Measurements from ENCODE around the gene RYR3.

Gene RYR3

GRCh38 chr15:33859992-33860545 is 549.3 kb downstream of the RYR3 start:
- Histone ChIP-seq H3K4me1 (ENCODE audit: control insufficient read depth, insufficient read depth, low read length) (no peaks in the 10 kb centered on the region), H3K36me3 (ENCODE audit: control insufficient read depth in 2 of 2, insufficient read depth in 2 of 2, low read length in 2 of 2) (peaks cover 10 to 18% of the 10 kb centered on the region in 2 donors)

GRCh38 chr15:33860754-33861153 is 550.0 kb downstream of the RYR3 start:
- Histone ChIP-seq H3K27me3 (ENCODE audit: control insufficient read depth in 1 of 2, insufficient read depth in 2 of 2, low read length in 2 of 2) (no peaks in the 10 kb centered on the region), H3K4me3 (ENCODE audit: low read length in 2 of 2) (no peak overlapping the region), H3K27ac (ENCODE audit: low read length) (no peak overlapping the region), H3K4me1 (ENCODE audit: control insufficient read depth, insufficient read depth, low read length) (no peaks in the 10 kb centered on the region), H3K36me3 (ENCODE audit: control insufficient read depth in 2 of 2, insufficient read depth in 2 of 2, low read length in 2 of 2) (peaks cover 9 to 18% of the 10 kb centered on the region in 2 donors), H3K9ac (ENCODE audit: low read length in 2 of 2) (no peak overlapping the region), H3K9me3 (ENCODE audit: control insufficient read depth in 2 of 2, low read length in 2 of 2) (no peaks in the 10 kb centered on the region)

More at GRCh38 chr15:33859992-33860545, 549.3 kb downstream of the RYR3 start:
- H3K9ac ChIP-seq (ENCODE audit: low read length in 2 of 2) = no peak overlapping the region
- H3K27ac ChIP-seq (ENCODE audit: low read length) = no peak overlapping the region
- no peak overlapping the region for H3K4me3 ChIP-seq (ENCODE audit: low read length in 2 of 2)
- H3K9me3 ChIP-seq (ENCODE audit: control insufficient read depth in 2 of 2, low read length in 2 of 2) = no peaks in the 10 kb centered on the region
- H3K27me3 ChIP-seq (ENCODE audit: control insufficient read depth in 1 of 2, insufficient read depth in 2 of 2, low read length in 2 of 2) = no peaks in the 10 kb centered on the region

GRCh38 chr15:33864360-33865075 is 553.8 kb downstream of the RYR3 start:
- Histone ChIP-seq H3K4me3 (ENCODE audit: low read length in 2 of 2) (no peak overlapping the region), H3K27me3 (ENCODE audit: control insufficient read depth in 1 of 2, insufficient read depth in 2 of 2, low read length in 2 of 2) (no peaks in the 10 kb centered on the region), H3K4me1 (ENCODE audit: control insufficient read depth, insufficient read depth, low read length) (no peaks in the 10 kb centered on the region), H3K9ac (ENCODE audit: low read length in 2 of 2) (no peak overlapping the region), H3K9me3 (ENCODE audit: control insufficient read depth in 2 of 2, low read length in 2 of 2) (no peaks in the 10 kb centered on the region), H3K27ac (ENCODE audit: low read length) (no peak overlapping the region), H3K36me3 (ENCODE audit: control insufficient read depth in 2 of 2, insufficient read depth in 2 of 2, low read length in 2 of 2) (peaks cover 8 to 11% of the 10 kb centered on the region in 2 donors)

GRCh38 chr15:33865416-33865815 is 554.6 kb downstream of the RYR3 start:
- Histone ChIP-seq H3K9ac (ENCODE audit: low read length in 2 of 2) (no peak overlapping the region), H3K27ac (ENCODE audit: low read length) (no peak overlapping the region), H3K36me3 (ENCODE audit: control insufficient read depth in 2 of 2, insufficient read depth in 2 of 2, low read length in 2 of 2) (peaks cover 4 to 7% of the 10 kb centered on the region in 2 donors), H3K4me1 (ENCODE audit: control insufficient read depth, insufficient read depth, low read length) (no peaks in the 10 kb centered on the region), H3K9me3 (ENCODE audit: control insufficient read depth in 2 of 2, low read length in 2 of 2) (no peaks in the 10 kb centered on the region), H3K4me3 (ENCODE audit: low read length in 2 of 2) (no peak overlapping the region), H3K27me3 (ENCODE audit: control insufficient read depth in 1 of 2, insufficient read depth in 2 of 2, low read length in 2 of 2) (no peaks in the 10 kb centered on the region)

GRCh38 chr15:33866101-33866737 is 555.5 kb downstream of the RYR3 start:
- Histone ChIP-seq H3K27ac (ENCODE audit: low read length) (no peak overlapping the region), H3K36me3 (ENCODE audit: control insufficient read depth in 2 of 2, insufficient read depth in 2 of 2, low read length in 2 of 2) (peaks cover 4 to 7% of the 10 kb centered on the region in 2 donors), H3K9me3 (ENCODE audit: control insufficient read depth in 2 of 2, low read length in 2 of 2) (no peaks in the 10 kb centered on the region)

GRCh38 chr15:33871980-33872379 is 561.2 kb downstream of the RYR3 start:
- Histone ChIP-seq H3K9me3 (ENCODE audit: control insufficient read depth in 2 of 2, low read length in 2 of 2) (no peaks in the 10 kb centered on the region), H3K27me3 (ENCODE audit: control insufficient read depth in 1 of 2, insufficient read depth in 2 of 2, low read length in 2 of 2) (no peaks in the 10 kb centered on the region), H3K27ac (ENCODE audit: low read length) (no peak overlapping the region)

More at GRCh38 chr15:33866101-33866737, 555.5 kb downstream of the RYR3 start:
- no peaks in the 10 kb centered on the region for H3K4me1 ChIP-seq (ENCODE audit: control insufficient read depth, insufficient read depth, low read length)
- H3K9ac ChIP-seq (ENCODE audit: low read length in 2 of 2) = no peak overlapping the region
- no peaks in the 10 kb centered on the region for H3K27me3 ChIP-seq (ENCODE audit: control insufficient read depth in 1 of 2, insufficient read depth in 2 of 2, low read length in 2 of 2)
- no peak overlapping the region for H3K4me3 ChIP-seq (ENCODE audit: low read length in 2 of 2)

GRCh38 chr15:33872416-33873106 is 561.8 kb downstream of the RYR3 start:
- Histone ChIP-seq H3K27me3 (ENCODE audit: control insufficient read depth in 1 of 2, insufficient read depth in 2 of 2, low read length in 2 of 2) (no peaks in the 10 kb centered on the region), H3K9me3 (ENCODE audit: control insufficient read depth in 2 of 2, low read length in 2 of 2) (no peaks in the 10 kb centered on the region), H3K27ac (ENCODE audit: low read length) (no peak overlapping the region)

More at GRCh38 chr15:33871980-33872379, 561.2 kb downstream of the RYR3 start:
- H3K4me3 ChIP-seq (ENCODE audit: low read length in 2 of 2) = no peak overlapping the region
- H3K4me1 ChIP-seq (ENCODE audit: control insufficient read depth, insufficient read depth, low read length) = no peaks in the 10 kb centered on the region
- no peak overlapping the region for H3K9ac ChIP-seq (ENCODE audit: low read length in 2 of 2)
- peaks cover 0 to 5% of the 10 kb centered on the region in 2 donors for H3K36me3 ChIP-seq (ENCODE audit: control insufficient read depth in 2 of 2, insufficient read depth in 2 of 2, low read length in 2 of 2)

GRCh38 chr15:33874156-33874555 is 563.4 kb downstream of the RYR3 start:
- Histone ChIP-seq H3K27ac (ENCODE audit: low read length) (no peak overlapping the region), H3K36me3 (ENCODE audit: control insufficient read depth in 2 of 2, insufficient read depth in 2 of 2, low read length in 2 of 2) (no peaks in the 10 kb centered on the region), H3K4me1 (ENCODE audit: control insufficient read depth, insufficient read depth, low read length) (no peaks in the 10 kb centered on the region), H3K9ac (ENCODE audit: low read length in 2 of 2) (no peak overlapping the region), H3K27me3 (ENCODE audit: control insufficient read depth in 1 of 2, insufficient read depth in 2 of 2, low read length in 2 of 2) (no peaks in the 10 kb centered on the region), H3K9me3 (ENCODE audit: control insufficient read depth in 2 of 2, low read length in 2 of 2) (no peaks in the 10 kb centered on the region), H3K4me3 (ENCODE audit: low read length in 2 of 2) (no peak overlapping the region)

More at GRCh38 chr15:33872416-33873106, 561.8 kb downstream of the RYR3 start:
- Histone ChIP-seq H3K4me3 (ENCODE audit: low read length in 2 of 2) (no peak overlapping the region), H3K4me1 (ENCODE audit: control insufficient read depth, insufficient read depth, low read length) (no peaks in the 10 kb centered on the region), H3K36me3 (ENCODE audit: control insufficient read depth in 2 of 2, insufficient read depth in 2 of 2, low read length in 2 of 2) (peaks cover 0 to under 1% of the 10 kb centered on the region in 2 donors), H3K9ac (ENCODE audit: low read length in 2 of 2) (no peak overlapping the region)

- no peak overlapping the region for H3K4me3 ChIP-seq (ENCODE audit: low read length in 2 of 2)
- H3K27ac ChIP-seq (ENCODE audit: low read length) = no peak overlapping the region
- no peak overlapping the region for H3K9ac ChIP-seq (ENCODE audit: low read length in 2 of 2)
- no peaks in the 10 kb centered on the region for H3K36me3 ChIP-seq (ENCODE audit: control insufficient read depth in 2 of 2, insufficient read depth in 2 of 2, low read length in 2 of 2)
- no peaks in the 10 kb centered on the region for H3K9me3 ChIP-seq (ENCODE audit: control insufficient read depth in 2 of 2, low read length in 2 of 2)
- no peaks in the 10 kb centered on the region for H3K27me3 ChIP-seq (ENCODE audit: control insufficient read depth in 1 of 2, insufficient read depth in 2 of 2, low read length in 2 of 2)
- no peaks in the 10 kb centered on the region for H3K4me1 ChIP-seq (ENCODE audit: control insufficient read depth, insufficient read depth, low read length)
These were observed 572.2 kb downstream of the RYR3 start for GRCh38 chr15:33882921-33883320.

- H3K9me3 ChIP-seq (ENCODE audit: control insufficient read depth in 2 of 2, low read length in 2 of 2) = no peaks in the 10 kb centered on the region
- H3K27ac ChIP-seq (ENCODE audit: low read length) = no peak overlapping the region
- no peaks in the 10 kb centered on the region for H3K36me3 ChIP-seq (ENCODE audit: control insufficient read depth in 2 of 2, insufficient read depth in 2 of 2, low read length in 2 of 2)
- no peak overlapping the region for H3K9ac ChIP-seq (ENCODE audit: low read length in 2 of 2)
- no peaks in the 10 kb centered on the region for H3K4me1 ChIP-seq (ENCODE audit: control insufficient read depth, insufficient read depth, low read length)
- H3K4me3 ChIP-seq (ENCODE audit: low read length in 2 of 2) = no peak overlapping the region
- no peaks in the 10 kb centered on the region for H3K27me3 ChIP-seq (ENCODE audit: control insufficient read depth in 1 of 2, insufficient read depth in 2 of 2, low read length in 2 of 2)
These were observed 577.4 kb downstream of the RYR3 start for GRCh38 chr15:33888176-33888575.

Measured in stomach smooth muscle (tissue), 2 donors.